Inflammatory macrophage treated with lipopolysaccharide for 1 hour (primary cell): ENCODE measurements around the gene HEY2.
"Not testable (repeated sequence)": the region's sequence is repeated elsewhere in the genome, so short reads cannot be mapped to it uniquely, and the experiment has no call there.

Source experiments
- DNase-seq, 2 donors: peaks; one replicate each; pipeline ENCODE4 v3.0.0-alpha.2; 2020 to 2022

Gene HEY2

GRCh38 chr6:125749173-125749864 lies at the start of gene HEY2:
HEY2 (plus strand) TSS chr6:125749632; CDS start chr6:125749777, 145 bp downstream.
- DNase-seq = peak; percentile 88 to 92

DNA sequence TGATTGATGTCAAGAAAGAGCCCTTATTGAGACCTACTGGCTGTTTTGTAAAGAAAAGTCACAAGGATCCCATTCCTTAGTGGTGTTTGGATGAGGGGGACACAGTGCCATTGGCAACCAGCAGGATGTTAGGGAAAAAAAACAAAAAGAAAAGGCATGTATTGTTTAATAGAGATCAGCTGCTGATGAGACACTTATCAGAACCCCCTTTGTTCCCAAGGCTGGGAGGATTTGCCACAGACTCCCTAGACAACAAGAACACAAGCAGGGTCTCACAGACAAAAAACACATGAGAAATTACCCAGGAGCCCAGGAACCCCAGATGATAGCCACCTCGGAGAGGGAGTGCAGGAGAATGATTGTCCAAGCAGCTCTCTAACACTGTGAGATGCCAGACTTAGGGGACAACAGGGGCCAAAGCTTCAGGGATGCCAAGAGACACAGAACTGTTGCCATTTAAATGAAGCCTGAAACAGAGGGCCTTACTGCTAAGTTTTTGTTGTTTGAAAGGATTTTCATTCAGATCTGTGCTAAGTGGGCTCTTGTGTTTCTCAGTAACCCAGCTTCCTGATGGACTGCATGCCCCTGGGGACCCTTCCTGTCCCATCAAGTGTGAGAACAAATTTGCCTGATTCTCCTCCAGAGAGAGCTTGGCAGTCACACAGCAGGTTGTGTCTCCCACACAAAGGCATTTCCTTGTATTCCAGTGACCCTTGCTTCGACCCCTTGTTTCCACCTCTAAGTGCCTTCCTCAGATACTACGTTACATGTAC lies 48.7 kb upstream of the HEY2 start:
- no peak for DNase-seq

- no peak for DNase-seq
Measured at GRCh38 chr6:125701354-125701668, 48.1 kb upstream of the HEY2 start.

DNA sequence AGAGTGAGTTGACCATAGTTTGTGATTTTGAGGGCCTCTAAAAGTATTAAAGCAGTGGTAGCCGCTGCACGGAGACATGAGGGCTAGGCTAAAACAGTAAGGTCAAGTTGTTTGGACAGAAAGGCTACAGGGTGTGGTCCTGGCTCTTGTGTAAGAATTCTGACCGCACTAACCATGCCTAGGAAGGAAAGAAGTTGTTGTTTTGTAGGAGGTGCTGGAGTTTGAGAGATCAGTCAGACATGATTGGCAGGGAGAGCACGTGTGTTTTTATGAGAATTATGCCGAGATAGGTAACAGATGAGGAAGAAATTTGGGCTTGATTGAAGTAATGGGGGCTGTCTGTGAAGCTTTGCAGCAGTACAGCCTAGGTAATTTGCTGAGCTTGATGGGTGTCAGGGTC lies 45.5 kb upstream of the HEY2 start:
- not testable (repeated sequence) for DNase-seq

DNA sequence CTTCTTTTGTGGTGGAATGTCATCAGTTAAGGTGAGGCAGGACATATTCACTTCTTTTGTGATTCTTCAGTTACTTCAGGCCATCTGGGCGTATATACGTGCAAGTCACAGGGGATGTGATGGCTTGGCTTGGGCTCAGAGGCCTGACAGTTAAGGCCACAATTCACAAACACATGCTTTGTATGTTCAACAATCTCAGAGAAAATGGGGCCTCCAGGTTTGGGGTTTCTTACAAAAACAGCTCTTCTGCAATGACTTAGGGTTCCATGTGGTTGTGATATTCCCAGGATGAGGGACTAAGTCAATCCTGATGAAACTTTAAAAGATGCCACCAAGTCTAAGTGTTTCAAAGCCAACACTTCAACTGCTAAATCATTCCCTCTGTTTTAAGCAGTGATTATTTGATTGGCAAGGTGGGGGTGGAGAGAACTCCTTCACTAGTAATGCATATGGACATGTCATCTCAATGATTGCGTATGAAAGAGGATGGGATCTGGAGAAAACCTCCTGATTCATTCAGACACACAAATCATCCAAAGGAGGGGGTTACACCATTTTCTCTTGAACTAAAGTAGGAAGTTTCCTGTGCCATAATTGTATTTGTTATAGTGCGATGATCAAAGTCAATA lies 41.7 kb upstream of the HEY2 start:
- DNase-seq = no peak

GRCh38 chr6:125711013-125711675 lies 38.3 kb upstream of the HEY2 start:
- no peak for DNase-seq

GRCh38 chr6:125714441-125715090 lies 34.9 kb upstream of the HEY2 start:
- DNase-seq = no peak

GRCh38 chr6:125717120-125717731 lies 32.2 kb upstream of the HEY2 start:
- DNase-seq = no peak

GRCh38 chr6:125718109-125718508 lies 31.3 kb upstream of the HEY2 start:
- no peak for DNase-seq

GRCh38 chr6:125722886-125723285 lies 26.5 kb upstream of the HEY2 start:
- no peak for DNase-seq

- DNase-seq = no peak
Measured at GRCh38 chr6:125727216-125727615, 22.2 kb upstream of the HEY2 start.

DNA sequence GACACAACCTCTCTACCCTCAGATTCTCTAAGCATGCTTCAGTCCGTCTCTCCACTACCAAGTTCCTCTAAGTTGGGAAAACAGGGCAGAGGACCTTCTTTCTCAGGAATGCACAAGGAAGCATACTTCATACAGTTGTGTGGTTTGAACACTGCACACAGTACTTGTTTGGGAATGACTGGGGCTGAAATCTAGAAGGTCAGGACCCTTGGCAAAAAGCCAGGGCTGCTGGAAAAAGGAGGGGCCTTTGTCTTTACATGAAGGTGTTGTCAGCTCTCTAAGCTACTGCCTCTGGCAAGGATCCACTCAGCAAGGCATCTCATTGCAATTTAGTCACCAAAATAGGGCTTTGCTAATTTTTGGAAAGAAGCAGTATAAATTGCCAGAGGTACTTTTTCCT lies 20.7 kb upstream of the HEY2 start:
- no peak for DNase-seq

- no peak for DNase-seq
Measured at GRCh38 chr6:125729983-125730382, 19.4 kb upstream of the HEY2 start.

- DNase-seq = no peak
Measured at GRCh38 chr6:125732398-125732797, 17.0 kb upstream of the HEY2 start.

DNA sequence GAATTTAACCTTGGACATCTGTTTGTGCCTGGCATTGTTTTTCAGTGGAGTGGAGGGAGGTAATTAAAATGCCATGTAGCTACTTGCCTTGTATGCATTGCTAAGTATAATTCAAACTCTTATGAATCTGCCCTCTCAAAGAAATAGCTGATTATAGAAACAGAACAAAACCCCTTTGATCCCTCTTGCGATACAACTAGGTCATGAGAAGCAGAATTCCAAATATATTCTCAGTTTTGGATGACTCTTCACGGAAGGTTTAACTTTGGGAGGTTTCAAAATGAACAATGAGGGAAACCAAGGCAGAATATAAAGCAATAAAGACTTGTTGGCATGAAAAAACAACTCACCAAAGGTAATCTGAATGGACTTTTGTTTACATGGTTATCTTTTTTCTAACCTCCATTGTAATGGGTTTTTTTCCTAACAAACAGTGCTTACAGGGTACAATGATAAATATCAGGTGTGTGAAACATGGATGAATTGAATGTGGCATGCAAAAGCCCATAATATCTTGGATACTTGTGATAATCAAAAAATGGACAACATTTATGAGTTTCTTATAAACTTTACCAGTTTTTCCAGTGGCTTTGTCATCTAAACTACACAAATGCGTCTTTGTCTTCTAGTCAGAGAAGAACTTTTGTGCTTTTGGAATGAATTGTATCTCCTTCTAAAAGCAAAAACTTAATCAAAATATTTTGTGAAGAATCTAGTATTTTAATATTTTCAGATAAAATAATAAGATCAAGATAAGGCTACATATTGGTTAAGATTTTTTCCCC lies 15.7 kb upstream of the HEY2 start:
- DNase-seq = no peak

DNA sequence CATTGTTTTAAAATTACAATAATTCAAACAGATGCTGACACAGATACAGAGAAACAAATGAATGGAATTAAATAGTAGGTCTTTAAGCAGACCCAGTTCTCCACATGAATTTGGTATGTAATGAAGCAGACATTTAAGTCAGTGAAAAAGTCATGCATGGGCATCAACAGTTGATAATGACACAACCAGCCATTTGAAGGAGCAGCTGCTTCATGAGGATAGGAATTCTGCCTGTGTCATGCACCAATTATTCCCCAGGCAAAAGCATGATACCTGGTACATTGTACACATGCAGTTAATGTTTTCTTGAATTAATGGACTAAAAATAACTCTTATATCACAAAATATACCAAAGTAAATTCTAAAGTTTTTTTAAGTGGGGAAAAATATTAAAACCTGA lies 11.2 kb upstream of the HEY2 start:
- no peak for DNase-seq

DNA sequence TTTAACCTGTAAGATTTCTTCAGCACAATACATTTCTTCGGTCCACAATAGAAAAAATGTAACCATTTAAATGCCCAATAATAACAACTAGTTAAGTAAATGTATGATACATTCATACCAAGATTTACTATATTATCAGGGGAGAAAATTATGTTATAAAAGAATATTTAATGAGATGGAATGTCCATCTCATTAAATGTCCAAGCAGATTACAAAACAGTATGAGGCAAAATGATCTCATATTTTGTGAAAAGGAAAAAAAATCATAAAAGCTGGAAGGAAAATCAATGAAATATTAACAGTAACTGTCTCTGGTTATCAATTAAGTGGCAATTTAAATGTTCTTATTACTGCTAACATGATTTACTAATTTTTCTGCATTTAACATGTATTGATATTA lies 10.1 kb upstream of the HEY2 start:
- DNase-seq = no peak

DNA sequence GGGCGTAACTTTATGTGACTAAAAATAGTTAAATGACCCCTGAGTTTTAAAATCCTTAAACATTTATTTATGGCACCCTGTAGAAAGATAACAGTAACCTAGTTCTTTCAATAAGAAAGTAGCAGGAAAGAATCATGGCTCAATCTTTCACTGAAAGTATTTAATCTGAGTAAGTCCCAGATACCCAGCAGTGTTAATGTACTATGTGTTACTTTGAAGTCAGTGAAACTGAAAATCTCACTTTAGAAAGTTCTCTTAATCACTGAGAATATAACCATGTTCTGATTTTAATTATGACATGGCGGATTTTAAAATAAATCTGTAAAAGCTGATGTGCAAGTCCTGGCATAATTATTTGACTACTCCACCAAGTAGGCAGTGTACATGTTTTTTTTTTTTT lies 8.1 kb upstream of the HEY2 start:
- DNase-seq = no peak

GRCh38 chr6:125742024-125742423 lies 7.4 kb upstream of the HEY2 start:
- DNase-seq = no peak

DNA sequence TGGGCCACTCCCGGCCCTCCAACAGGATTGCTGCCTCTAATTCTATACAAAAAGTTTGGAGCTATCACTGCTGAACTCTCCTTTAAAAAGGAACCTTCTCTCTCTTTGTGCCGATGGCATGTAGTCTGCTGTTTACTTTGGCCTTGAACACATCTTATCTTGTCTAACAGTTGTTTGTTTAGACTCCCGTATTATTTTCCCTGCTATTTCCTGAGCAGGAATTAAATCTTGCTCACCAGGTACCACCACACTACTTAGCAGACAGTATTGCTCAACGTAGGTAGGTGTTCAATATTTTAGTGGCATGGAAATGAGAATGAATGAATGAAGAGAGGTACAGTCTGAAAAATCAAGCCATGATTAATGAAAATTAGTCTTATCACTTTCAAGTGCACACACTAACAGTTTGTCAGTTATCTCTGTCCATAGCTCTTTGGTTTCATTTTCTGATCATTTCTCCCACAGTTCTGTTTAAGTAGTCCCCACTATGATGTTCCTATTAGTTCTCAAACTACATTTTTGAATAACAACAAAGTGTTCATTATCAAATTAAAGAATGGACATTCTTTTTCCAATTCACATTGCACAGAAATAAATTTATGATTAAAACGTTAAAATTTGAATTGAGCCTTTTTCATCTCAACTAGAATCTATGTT lies 6.8 kb upstream of the HEY2 start:
- DNase-seq = no peak

DNA sequence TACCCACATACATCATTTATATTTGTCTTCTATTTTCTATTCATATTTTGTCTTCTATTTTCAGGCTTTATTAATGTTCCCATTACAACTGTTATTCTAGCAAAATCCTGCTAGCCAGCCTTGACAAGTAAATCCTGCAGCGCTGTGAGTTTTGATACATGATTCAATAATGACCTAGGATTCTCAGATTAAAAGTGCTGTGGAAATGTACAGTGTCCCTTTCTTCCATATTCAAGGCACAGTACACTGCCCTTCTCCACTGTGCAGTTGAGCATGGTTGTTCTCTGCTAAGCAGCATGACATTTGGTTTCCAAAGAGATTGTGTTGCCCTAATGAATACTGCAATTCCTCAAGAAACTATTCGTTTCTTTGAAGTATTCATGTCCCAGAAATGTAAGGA lies 5.8 kb upstream of the HEY2 start:
- DNase-seq = no peak
